Stomach (tissue), 9 donors: Measurements from ENCODE around the gene OR5AN1. TPM values are rescaled to one million over a fixed set of nuclear protein-coding genes. Genes with fewer than 3 reads are reported as not detected.
"Not testable (repeated sequence)": the region's sequence is repeated elsewhere in the genome, so short reads cannot be mapped to it uniquely, and the experiment has no call there.

ENCODE experiments used
- DNase-seq, 2 donors: peaks; one replicate each; pipeline versions ENCODE4 v3.0.0 to v3.0.0-alpha.2; 2013 to 2019
- H3K27ac ChIP-seq, 5 donors: fragments of 200-600 bp in 4 of 5; sonication (generic) in 4 of 5; one replicate each; pipeline ENCODE4 v1.5.1; 2013 to 2019; ENCODE audit warnings: mild to moderate bottlenecking in 1 of 5, moderate library complexity in 1 of 5
- H3K27me3 ChIP-seq, 3 donors: fragments of 200-600 bp; sonication (generic); one replicate each; pipeline ENCODE4 v1.5.1; 2017 to 2019; ENCODE audit warnings: mixed run types in 1 of 3
- H3K36me3 ChIP-seq, 4 donors: fragments of 200-600 bp; sonication (generic); 1 replicate in 3 of 4; 2 replicates in 1 of 4; pipeline ENCODE4 v1.5.1; 2016 to 2019
- H3K4me1 ChIP-seq, 4 donors: fragments of 200-600 bp; sonication (generic); one replicate each; pipeline ENCODE4 v1.5.1; 2016 to 2019
- H3K4me3 ChIP-seq, 4 donors: fragments of 200-600 bp; sonication (generic) in 3 of 4; one replicate each; pipeline ENCODE4 v1.5.1; 2016 to 2019; ENCODE audit warnings: mild to moderate bottlenecking in 1 of 4
- H3K9me3 ChIP-seq, 4 donors: fragments of 200-600 bp; sonication (generic); one replicate each; pipeline ENCODE4 v1.5.1; 2016 to 2019
- CTCF ChIP-seq, 7 experiments: fragments of 450-650 bp in 4 of 7; fragments of 200-600 bp in 3 of 7; sonication (generic) in 3 of 7; IDR thresholded peaks; one replicate each; pipeline ENCODE4 v1.5.1; 2016 to 2019; ENCODE audit warnings: antibody characterized with exemption in 7 of 7, control low read depth in 2 of 7, mild to moderate bottlenecking in 1 of 7
- EP300 ChIP-seq: sonication (generic); formaldehyde crosslinking; IDR thresholded peaks from one replicate; pipeline ENCODE4 v1.6.1; 2017; ENCODE audit warnings: antibody characterized with exemption
- POLR2A ChIP-seq, 4 donors: fragments of 450-650 bp; IDR thresholded peaks; one replicate each; pipeline ENCODE4 v1.6.1; 2016; ENCODE audit warnings: antibody characterized with exemption in 4 of 4, control low read depth in 2 of 4, mild to moderate bottlenecking in 1 of 4, moderate library complexity in 1 of 4
- POLR2AphosphoS5 ChIP-seq, 3 donors: sonication (generic); formaldehyde crosslinking; IDR thresholded peaks; one replicate each; pipeline ENCODE4 v1.6.1; 2016; ENCODE audit warnings: antibody characterized with exemption in 3 of 3
- WGBS, 5 donors: extraction: QIAGEN DNeasy Blood & Tissue Kit in 3 of 5; methylation state at CpG; one replicate each; pipeline versions ENCODE4 v1.1.5 to v1.1.7; 2013 to 2018; 5-methylcytosine and 5-hydroxymethylcytosine counted together
- intact Hi-C: fragments of 100-400 bp; cut with DNase I; formaldehyde crosslinking; loops from one replicate; pipeline ENCODE4 v1.15.1; 2023; ENCODE audit warnings: low total_unique reads
- polyA plus RNA-seq, 3 donors: library from polyadenylated mRNA; stranded (reverse); fragments of 200-250 nt; gene quantifications; one replicate each; pipeline ENCODE4 v1.2.3, GENCODE V29; 2013
- total RNA-seq, 5 donors: library from RNA; depleted of rRNA; stranded (reverse); fragments of >200 nt; gene quantifications; one replicate each; pipeline versions ENCODE4 v1.1.0 to v1.2.3, GENCODE V29; 2014 to 2016
- donor health status: healthy with polysubstance abuse.
- donor health status: Bipolar disorder and iron deficiency.
- donor health status: healthy.

The OR5AN1 gene
- total and polyA plus RNA-seq, 8 donors = under 0.01 TPM; not detected in 7

- no peaks in the 10 kb centered on the region for H3K27me3 ChIP-seq
- H3K4me1 ChIP-seq = no peaks in the 10 kb centered on the region
- WGBS, 5 donors = 56 to 68% (median 62%) methylated on average over 6 to 8 of the region's 8 CpGs
- intact Hi-C loops = no loop called here
- no peak for TF ChIP-seq POLR2AphosphoS5 (IDR thresholded peaks at IDR 0.05)
- TF ChIP-seq CTCF (IDR thresholded peaks at IDR 0.05) = no peak
- TF ChIP-seq EP300 = no peak
- TF ChIP-seq POLR2A (IDR thresholded peaks at IDR 0.05) = no peak
- H3K4me3 ChIP-seq = no peak overlapping the region
- H3K36me3 ChIP-seq = no peaks in the 10 kb centered on the region
- H3K9me3 ChIP-seq = peaks cover 0 to 23% (median 8%) of the 10 kb centered on the region in 4 donors
- H3K27ac ChIP-seq = no peak overlapping the region
- peak in 1 of 2 donors; percentile 8 for DNase-seq
These were observed 9.7 kb downstream of the OR5AN1 start for GRCh38 chr11:59368238-59369022.

- H3K27me3 ChIP-seq, DNase-seq, H3K4me3 ChIP-seq, H3K27ac ChIP-seq, H3K36me3 ChIP-seq, H3K4me1 ChIP-seq, intact Hi-C loops: not testable (repeated sequence)
- 28 to 53% (median 38%) methylated on average over 3 of the region's 3 CpGs; no CpG with 5 or more reads in 1 of the 5 donors for WGBS, 5 donors
- H3K9me3 ChIP-seq = peaks cover 0 to 27% (median 8%) of the 10 kb centered on the region in 4 donors
These were observed 13.6 kb downstream of the OR5AN1 start for GRCh38 chr11:59372324-59372723.

- TF ChIP-seq EP300 = no peak
- no peak for TF ChIP-seq POLR2AphosphoS5 (IDR thresholded peaks at IDR 0.05)
- no peak for TF ChIP-seq CTCF (IDR thresholded peaks at IDR 0.05)
- TF ChIP-seq POLR2A (IDR thresholded peaks at IDR 0.05) = no peak
- no peak overlapping the region for H3K27ac ChIP-seq
- 37 to 54% (median 42%) methylated on average over 2 of the region's 2 CpGs for WGBS, 5 donors
These were observed 21.8 kb downstream of the OR5AN1 start for GRCh38 chr11:59380263-59381059.

GRCh38 chr11:59394186-59394585 lies 35.5 kb downstream of the OR5AN1 start:
- no peak overlapping the region for H3K4me3 ChIP-seq
- DNase-seq = no peak
- no peaks in the 10 kb centered on the region for H3K27me3 ChIP-seq
- no peak overlapping the region for H3K27ac ChIP-seq
- TF ChIP-seq CTCF (IDR thresholded peaks at IDR 0.05) = no peak
- no peak for TF ChIP-seq POLR2A (IDR thresholded peaks at IDR 0.05)
- no peak for TF ChIP-seq POLR2AphosphoS5 (IDR thresholded peaks at IDR 0.05)
- no peak for TF ChIP-seq EP300
- intact Hi-C loops = no loop called here
- no peaks in the 10 kb centered on the region for H3K4me1 ChIP-seq
- H3K9me3 ChIP-seq = no peaks in the 10 kb centered on the region
- H3K36me3 ChIP-seq = no peaks in the 10 kb centered on the region

More at GRCh38 chr11:59380263-59381059, 21.8 kb downstream of the OR5AN1 start:
- DNase-seq = no peak
- intact Hi-C loops = no loop called here
- H3K36me3 ChIP-seq = no peaks in the 10 kb centered on the region
- no peaks in the 10 kb centered on the region for H3K4me1 ChIP-seq
- no peaks in the 10 kb centered on the region for H3K27me3 ChIP-seq
- H3K4me3 ChIP-seq = no peak overlapping the region
- peaks cover 0 to 5% (median 0%) of the 10 kb centered on the region in 4 donors for H3K9me3 ChIP-seq
